Stimulated activated CD4-positive, alpha-beta T cell treated with anti-CD3 and anti-CD28 coated beads, Interleukin-1b, Interleukin-23, amount 100 ng/mL, for 48 hours (primary cell): ENCODE measurements around the gene TMEM14C.

Experiments used
- DNase-seq: peaks from one replicate; pipeline ENCODE4 v3.0.0-alpha.2; 2020

Gene TMEM14C

GRCh38 chr6:10771371-10771894 lies 48.6 kb downstream of the TMEM14C start:
- no peak for DNase-seq

- DNase-seq: no peak
These were observed 55.4 kb downstream of the TMEM14C start for GRCh38 chr6:10778230-10778629.

GRCh38 chr6:10779076-10779475 lies 56.2 kb downstream of the TMEM14C start:
- no peak for DNase-seq
